Measurements from ENCODE around the gene TPK1.
"Not testable (repeated sequence)": the region's sequence is repeated elsewhere in the genome, so short reads cannot be mapped to it uniquely, and the experiment has no call there.

The TPK1 gene

GRCh38 chr7:144775749-144776148 is 60.1 kb downstream of the TPK1 start:
- DNase-seq: no peak

GRCh38 chr7:144771927-144772326 is 63.9 kb downstream of the TPK1 start:
- no peak for DNase-seq

GRCh38 chr7:144771174-144771573 is 64.7 kb downstream of the TPK1 start:
- DNase-seq: no peak

- no peak for DNase-seq
These were observed 66.5 kb downstream of the TPK1 start for GRCh38 chr7:144769352-144769751.

GRCh38 chr7:144768633-144769032 is 67.2 kb downstream of the TPK1 start:
- no peak for DNase-seq

GRCh38 chr7:144763291-144763690 is 72.6 kb downstream of the TPK1 start:
- no peak for DNase-seq

GRCh38 chr7:144762853-144763252 is 73.0 kb downstream of the TPK1 start:
- no peak for DNase-seq

- DNase-seq: no peak
These were observed 74.4 kb downstream of the TPK1 start for GRCh38 chr7:144761493-144761892.

GRCh38 chr7:144759653-144760052 is 76.2 kb downstream of the TPK1 start:
- no peak for DNase-seq

- no peak for DNase-seq
These were observed 87.9 kb downstream of the TPK1 start for GRCh38 chr7:144747936-144748335.

- no peak for DNase-seq
These were observed 97.0 kb downstream of the TPK1 start for GRCh38 chr7:144738708-144739314.

- DNase-seq: no peak
These were observed 97.7 kb downstream of the TPK1 start for GRCh38 chr7:144738146-144738545.

- DNase-seq: no peak
These were observed 98.9 kb downstream of the TPK1 start for GRCh38 chr7:144736880-144737493.

- no peak for DNase-seq
These were observed 100.2 kb downstream of the TPK1 start for GRCh38 chr7:144735505-144736276.

GRCh38 chr7:144731661-144732351 is 104.0 kb downstream of the TPK1 start:
- DNase-seq: no peak

GRCh38 chr7:144730224-144730623 is 105.6 kb downstream of the TPK1 start:
- DNase-seq: no peak

GRCh38 chr7:144729226-144729625 is 106.6 kb downstream of the TPK1 start:
- DNase-seq: no peak

- no peak for DNase-seq
These were observed 107.3 kb downstream of the TPK1 start for GRCh38 chr7:144728551-144728950.

GRCh38 chr7:144726840-144727239 is 109.0 kb downstream of the TPK1 start:
- DNase-seq: not testable (repeated sequence)

- DNase-seq: no peak
These were observed 110.8 kb downstream of the TPK1 start for GRCh38 chr7:144725070-144725469.

- DNase-seq: no peak
These were observed 112.6 kb downstream of the TPK1 start for GRCh38 chr7:144723301-144723700.

- DNase-seq: no peak
These were observed 115.1 kb downstream of the TPK1 start for GRCh38 chr7:144720710-144721109.

GRCh38 chr7:144720149-144720548 is 115.7 kb downstream of the TPK1 start:
- no peak for DNase-seq

- DNase-seq: no peak
These were observed 118.1 kb downstream of the TPK1 start for GRCh38 chr7:144717720-144718119.
